GM18505 (cell line): ENCODE data around the gene VPS8.

Experiments used
- ATAC-seq: cut with Tn5 transposase; IDR thresholded peaks from one replicate; pipeline ENCODE4 v1.9.1; 2021; ENCODE audit not compliant: unreplicated experiment
- POLR2A ChIP-seq: IDR thresholded peaks from 4 replicates; pipeline ENCODE4 v1.6.1; 2011; ENCODE audit warnings: borderline replicate concordance; ENCODE audit not compliant: insufficient read depth, insufficient read length; ENCODE audit errors: extremely low read depth

Gene VPS8

DNA sequence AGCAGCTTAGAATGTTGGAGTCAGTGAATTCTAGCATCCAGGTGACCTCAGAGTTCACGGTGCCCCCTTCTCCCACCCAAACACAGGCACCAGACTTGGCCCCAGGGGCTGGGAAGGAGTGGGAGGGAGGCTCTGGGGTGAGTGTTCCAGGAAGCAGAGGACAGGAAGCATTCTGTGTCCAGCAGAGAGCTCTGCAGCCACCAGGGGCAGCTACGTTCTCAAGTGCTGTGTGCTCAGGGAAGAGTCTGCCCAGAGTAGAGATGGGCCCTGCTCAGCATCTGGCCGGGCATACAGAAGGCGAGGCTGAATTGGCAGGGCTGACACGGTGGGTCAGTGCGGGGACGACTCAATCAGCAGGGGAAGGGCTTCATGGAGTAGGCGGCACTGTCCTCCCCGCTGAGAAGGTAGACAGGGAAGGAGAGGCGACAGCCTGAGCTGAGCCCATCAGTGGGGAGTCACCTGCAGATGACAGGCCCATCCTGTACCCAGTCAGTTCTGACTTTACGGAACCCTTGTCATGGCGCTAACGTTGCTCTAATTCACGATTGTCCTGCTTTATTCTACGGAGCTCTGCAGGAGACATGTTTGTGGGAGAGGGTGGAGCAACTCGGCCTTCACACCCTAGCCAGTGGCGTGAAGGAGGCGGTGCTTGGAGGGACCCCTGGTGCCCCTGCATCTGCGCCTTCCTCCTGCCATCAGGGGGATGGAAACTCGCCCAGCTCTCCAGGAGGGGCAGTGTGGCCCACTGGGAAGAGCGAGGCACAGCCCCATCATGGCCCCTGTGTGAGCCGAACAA, 258.7 kb downstream of the VPS8 start:
- TF ChIP-seq POLR2A, result no peak
- ATAC-seq, result no peak

DNA sequence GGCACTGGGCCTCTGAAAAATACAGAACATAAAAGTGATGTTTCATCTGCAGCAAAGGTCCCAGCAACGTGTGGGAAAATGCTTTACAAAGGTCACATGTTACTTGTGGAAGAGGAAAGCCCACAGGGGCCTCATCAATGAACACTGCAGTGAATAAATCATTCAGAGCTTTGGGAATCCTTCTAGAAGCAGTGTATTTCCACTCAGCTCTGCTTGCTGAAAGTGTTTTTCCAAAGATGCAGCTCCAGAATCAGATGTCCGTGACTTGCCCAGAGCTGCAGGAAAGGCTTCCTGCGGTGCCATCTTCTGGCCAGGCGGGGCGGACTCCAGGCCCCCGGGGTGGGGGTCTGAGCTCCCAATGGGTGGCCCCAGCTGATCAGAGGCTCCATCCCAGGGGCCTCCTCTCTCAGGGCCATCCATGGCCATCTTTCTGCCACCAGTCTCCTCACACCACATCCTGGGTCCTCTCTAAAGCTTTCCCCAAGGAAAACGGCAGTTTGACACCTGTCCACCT, 259.4 kb downstream of the VPS8 start:
- TF ChIP-seq POLR2A, result no peak
- no peak for ATAC-seq

DNA sequence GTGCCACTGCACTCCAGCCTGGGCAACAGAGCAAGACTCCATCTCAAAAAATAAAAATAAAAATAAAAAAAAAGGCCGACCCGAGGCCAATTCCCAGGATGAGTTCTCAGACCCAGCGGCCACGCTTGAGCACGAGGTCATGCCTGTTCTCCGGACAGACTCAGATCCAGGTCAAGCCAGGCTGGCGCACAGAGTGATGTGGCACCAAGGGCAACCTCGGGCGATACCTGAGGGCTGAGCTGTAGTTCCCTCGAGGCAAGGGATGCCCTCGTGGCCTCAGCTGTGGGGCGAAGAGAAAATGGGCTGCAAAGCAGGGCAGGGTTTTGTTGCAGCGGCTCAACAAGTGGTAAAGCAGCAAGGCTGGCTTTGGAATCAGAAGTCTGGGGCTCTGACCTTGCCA, 263.6 kb downstream of the VPS8 start:
- TF ChIP-seq POLR2A, result no peak
- no peak for ATAC-seq

DNA sequence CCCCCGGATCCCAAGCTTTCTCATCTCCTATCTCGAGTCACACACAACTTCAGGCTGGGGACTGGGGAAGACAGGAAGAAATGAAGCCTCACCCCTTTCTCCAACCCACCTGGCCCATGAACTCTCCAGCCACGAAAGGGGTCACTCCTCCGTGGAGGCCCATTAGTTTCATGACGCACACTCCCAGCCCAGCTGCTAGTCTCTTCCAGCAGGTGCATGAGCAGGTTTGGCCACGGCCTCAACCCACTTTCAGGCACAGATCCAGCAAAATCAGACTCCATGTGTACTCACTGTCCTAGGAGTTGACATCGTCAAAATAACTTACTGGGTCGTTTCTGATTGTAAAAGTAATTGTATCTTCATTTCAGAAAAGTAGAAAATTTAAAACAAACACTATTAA, 264.3 kb downstream of the VPS8 start:
- TF ChIP-seq POLR2A, result no peak
- no peak for ATAC-seq

DNA sequence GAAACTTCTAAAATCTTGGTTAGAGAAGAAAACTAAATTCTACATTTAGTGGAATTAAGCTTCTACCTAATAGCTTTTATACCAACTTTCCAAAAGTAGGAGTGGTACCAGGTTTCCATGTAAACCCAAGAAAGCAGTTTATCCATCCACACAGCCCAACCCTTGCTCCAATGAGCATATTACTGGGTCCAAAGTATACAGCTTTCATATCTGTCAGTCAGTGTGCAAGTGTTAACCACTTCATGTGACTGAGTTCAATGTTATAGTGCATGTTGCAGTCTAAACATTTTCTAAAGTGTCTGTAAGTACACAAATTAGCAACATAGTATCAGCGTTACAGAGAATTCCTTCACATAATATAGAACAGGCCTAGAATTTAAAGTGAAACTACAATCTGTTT, 267.7 kb downstream of the VPS8 start:
- TF ChIP-seq POLR2A, result no peak
- ATAC-seq, result no peak

DNA sequence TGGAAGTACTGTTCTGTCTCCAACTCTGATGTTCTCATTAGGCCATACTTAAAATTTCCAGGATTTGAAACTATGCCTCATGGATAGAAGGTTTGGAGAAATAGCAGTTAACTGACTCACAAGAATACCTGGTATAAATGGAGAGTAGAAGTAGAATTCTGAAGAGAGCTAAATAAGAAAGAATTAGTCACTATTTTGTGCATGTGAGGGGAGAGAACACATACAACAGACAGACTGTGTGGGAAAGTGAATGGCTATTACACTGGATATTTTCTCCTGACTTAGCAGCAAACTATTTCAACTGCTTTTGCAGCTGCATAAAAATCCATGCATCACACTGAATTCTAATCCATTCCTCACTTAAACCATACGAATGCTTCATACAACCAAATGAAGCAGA, 269.6 kb downstream of the VPS8 start:
- ATAC-seq, result no peak
- TF ChIP-seq POLR2A, result no peak

DNA sequence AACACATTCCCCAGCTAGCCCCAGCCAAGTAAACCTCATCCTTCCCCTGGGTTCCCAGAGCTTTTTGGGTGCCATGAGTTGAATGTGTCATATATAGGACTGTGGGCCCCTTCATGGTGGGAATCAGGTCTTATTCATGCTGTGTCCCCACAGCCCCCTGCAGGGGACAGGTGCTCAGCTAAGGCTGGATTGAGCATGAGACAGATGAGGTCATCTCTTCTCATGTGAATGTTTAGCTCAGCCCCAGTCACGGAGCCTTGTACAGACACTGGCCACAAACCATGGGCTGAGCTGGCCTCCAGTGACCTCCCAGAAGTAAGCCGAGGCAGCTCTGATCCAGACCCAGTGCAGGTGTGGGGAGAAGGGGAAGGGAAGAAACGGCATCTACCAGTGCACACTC, 270.2 kb downstream of the VPS8 start:
- ATAC-seq, result no peak
- no peak for TF ChIP-seq POLR2A

DNA sequence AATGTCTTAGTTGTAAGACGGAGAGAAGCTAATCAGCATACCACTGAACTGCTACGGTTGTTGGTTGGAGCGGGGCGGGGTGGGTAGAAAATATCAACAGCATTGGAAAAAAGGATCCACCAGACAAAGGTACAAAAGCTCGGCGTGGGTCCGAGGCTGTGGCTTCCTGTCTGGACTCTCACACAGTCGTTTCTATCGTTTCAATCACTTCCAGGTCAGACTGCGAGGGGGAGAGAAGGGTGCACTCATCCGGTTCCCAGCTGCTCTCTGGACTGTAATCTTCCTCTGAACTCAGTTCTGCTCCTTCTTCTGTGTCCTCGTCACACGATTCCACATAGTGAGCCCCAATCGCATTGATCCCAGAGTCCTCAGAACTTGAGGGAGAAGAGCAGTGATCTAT, 270.9 kb downstream of the VPS8 start:
- TF ChIP-seq POLR2A, result no peak

DNA sequence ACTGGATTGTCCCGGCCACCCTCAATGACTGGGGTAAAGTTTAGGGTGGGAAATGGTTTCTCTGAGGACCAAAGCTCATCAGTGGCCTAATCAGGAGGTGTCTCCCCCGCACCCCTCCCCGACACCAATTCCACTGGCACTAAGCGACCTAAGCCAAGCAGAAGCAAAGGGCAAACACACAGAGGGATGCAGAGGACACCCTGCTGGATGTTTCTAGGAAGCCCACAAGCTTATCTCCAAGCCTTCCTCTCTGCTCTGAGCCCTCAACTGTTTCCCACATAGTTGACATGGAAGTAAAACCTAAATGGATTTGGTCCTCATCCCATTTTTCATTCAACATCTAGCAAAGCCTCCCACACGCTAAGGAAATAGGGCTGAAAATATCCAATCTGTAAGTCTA, 272.4 kb downstream of the VPS8 start:
- no peak for ATAC-seq
- no peak for TF ChIP-seq POLR2A

More for the DNA sequence above, 270.9 kb downstream of the VPS8 start:
- no peak for ATAC-seq

DNA sequence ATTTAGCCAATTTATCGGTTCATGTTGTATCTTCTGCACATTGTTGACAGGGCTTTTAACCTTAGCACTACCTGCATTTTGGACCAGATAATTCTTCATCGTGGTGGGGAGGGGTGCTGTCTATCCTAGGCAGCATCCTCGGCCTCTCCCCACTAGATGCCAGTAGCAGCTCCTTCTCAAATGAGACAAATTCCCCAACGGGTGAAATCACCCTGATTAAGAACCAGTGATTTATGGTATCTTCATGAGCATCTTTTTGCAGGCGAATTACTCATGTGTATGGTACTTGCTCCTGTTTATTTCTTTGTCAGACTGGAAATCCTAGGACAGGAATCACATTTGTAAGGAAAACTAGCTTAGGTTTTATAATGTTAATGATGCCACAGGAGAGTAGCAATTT, 272.9 kb downstream of the VPS8 start:
- no peak for TF ChIP-seq POLR2A
- no peak for ATAC-seq

DNA sequence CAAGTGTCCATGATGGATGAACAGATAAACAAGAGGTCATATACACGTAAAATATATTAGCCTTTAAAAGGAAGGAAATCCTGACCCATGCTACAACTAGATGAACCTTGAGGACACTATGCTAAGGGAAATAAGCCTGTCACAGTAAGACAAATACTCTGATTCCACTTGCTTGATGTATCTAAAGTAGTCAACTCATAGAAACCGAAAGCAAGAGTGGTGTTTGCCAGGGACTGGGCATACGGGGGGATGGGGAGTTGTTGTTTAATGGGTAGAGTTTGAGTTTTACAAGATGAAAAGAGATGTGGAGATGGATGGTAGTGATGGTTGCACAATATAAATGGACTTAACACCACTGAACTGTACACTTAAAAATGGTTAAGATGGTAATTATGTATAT, 275.5 kb downstream of the VPS8 start:
- no peak for TF ChIP-seq POLR2A
- ATAC-seq, result no peak

DNA sequence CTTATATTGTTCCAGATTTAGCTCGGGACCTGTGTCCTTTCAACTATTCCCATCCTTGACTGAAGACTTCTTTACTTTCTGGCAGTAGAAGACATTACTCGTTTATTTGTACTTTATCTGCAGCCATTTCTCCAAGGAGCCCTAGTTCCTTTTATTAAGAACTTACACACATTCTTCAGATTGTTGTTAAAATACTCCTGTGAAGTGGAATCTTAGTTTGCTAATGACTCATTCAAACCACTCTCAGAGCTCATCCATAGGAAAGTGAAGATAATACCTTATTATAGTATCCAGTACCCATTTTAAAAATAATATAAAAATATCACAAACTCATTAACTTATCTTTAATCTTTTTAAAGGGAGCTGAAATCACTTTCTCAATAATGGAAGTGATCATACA, 277.4 kb downstream of the VPS8 start:
- no peak for ATAC-seq

DNA sequence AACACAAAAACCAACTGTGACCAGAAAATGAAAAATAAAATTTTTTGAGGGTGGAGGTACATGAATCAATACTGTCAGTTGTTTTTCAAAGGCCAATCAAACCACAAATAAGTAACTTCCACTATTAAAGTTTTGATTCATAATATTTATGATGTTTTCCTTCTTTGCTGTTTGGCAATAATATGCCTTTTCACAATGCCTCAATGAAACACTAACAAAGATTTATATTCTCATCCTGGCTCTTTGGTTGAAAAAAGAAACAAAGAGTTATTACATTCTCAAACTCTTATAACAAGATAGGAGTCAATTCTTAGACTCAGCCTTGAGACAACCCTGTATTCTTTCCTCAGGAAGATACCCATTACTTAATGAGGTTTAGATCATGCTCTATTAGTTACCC, 277.8 kb downstream of the VPS8 start:
- ATAC-seq, result no peak
- no peak for TF ChIP-seq POLR2A

More for the DNA sequence above, 277.4 kb downstream of the VPS8 start:
- no peak for TF ChIP-seq POLR2A

DNA sequence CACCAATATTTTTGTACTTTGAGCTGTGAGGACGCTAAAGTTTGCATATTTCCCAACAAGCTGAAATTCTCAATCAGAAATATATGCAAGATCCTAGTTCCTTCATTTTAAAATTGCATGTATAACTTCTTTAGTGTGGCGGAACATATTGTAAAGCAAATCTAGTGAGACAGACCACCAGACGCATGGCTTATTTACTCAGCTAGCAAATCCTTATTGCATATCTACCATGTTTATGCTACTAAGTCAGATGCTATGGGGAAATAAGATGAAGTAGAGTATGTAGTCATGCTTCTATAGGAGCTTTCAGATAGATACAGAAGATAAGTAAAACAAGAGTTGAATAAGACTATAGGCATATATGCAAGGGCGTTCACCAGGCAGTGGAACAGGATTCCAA, 278.8 kb downstream of the VPS8 start:
- TF ChIP-seq POLR2A, result no peak
- ATAC-seq, result no peak
